CD4-positive, alpha-beta T cell (primary cell): Measurements from ENCODE around the gene PAIP1. TPM values are rescaled to one million over a fixed set of nuclear protein-coding genes. Genes with fewer than 3 reads are reported as not detected.

Experiments
- ATAC-seq: fragments of 200-7000 bp; cut with Tn5 transposase; one replicate; pipeline ENCODE4 v1.10.0; 2022; ENCODE audit warnings: mild to moderate bottlenecking; ENCODE audit not compliant: poor library complexity
- CTCF ChIA-PET: fragments of 350-600 bp; sonication (Branson Sonifier 250); formaldehyde crosslinking; loops from one replicate; lab custom pipeline; 2021; ENCODE audit warnings: antibody characterized with exemption, inconsistent platforms; lab: Charles Lee
- POLR2A ChIA-PET: fragments of 350-600 bp; sonication (Branson Sonifier 250); formaldehyde crosslinking; loops from one replicate; lab custom pipeline; 2021; ENCODE audit warnings: antibody characterized with exemption, inconsistent platforms; lab: Charles Lee
- DNase-seq, 14 experiments: peaks; one replicate each; pipeline ENCODE4 v3.0.0-alpha.2; 2013 to 2020; ENCODE audit warnings: mixed read lengths in 2 of 14
- H3K27ac ChIP-seq, 2 donors: one replicate each; pipeline versions ENCODE4 v1.5.1 to v1.7.0; 2013; ENCODE audit warnings: low read length in 2 of 2, low read depth in 1 of 2, mild to moderate bottlenecking in 1 of 2
- H3K27me3 ChIP-seq, 2 experiments: 1 replicate in 1 of 2; 2 replicates in 1 of 2; pipeline versions ENCODE4 v1.6.1 to v1.7.0; 2013; ENCODE audit warnings: low read length in 2 of 2, control low read depth in 1 of 2, mild to moderate bottlenecking in 1 of 2, moderate library complexity in 1 of 2; ENCODE audit not compliant: insufficient read depth in 2 of 2, control insufficient read depth in 1 of 2
- H3K36me3 ChIP-seq: one replicate; pipeline ENCODE4 v1.6.1; 2013; ENCODE audit warnings: low read length, control low read depth; ENCODE audit not compliant: insufficient read depth
- H3K4me1 ChIP-seq: one replicate; pipeline ENCODE4 v1.6.1; 2013; ENCODE audit warnings: low read length, control low read depth; ENCODE audit not compliant: insufficient read depth
- H3K4me3 ChIP-seq: one replicate; pipeline ENCODE4 v1.5.1; 2013; ENCODE audit warnings: mild to moderate bottlenecking, low read length, moderate library complexity
- H3K9me3 ChIP-seq, 2 experiments: 1 replicate in 1 of 2; 2 replicates in 1 of 2; pipeline versions ENCODE4 v1.6.1 to v1.7.0; 2013; ENCODE audit warnings: low read length in 2 of 2, mild to moderate bottlenecking in 2 of 2, control low read depth in 1 of 2, moderate library complexity in 1 of 2; ENCODE audit not compliant: control insufficient read depth in 1 of 2, insufficient read depth in 1 of 2
- H3K27ac Mint-ChIP-seq: one replicate; pipeline ENCODE4 v1.8.0; 2020; ENCODE audit warnings: mixed read lengths
- H3K27me3 Mint-ChIP-seq: one replicate; pipeline ENCODE4 v1.8.0; 2021; ENCODE audit warnings: mixed read lengths
- H3K36me3 Mint-ChIP-seq: one replicate; pipeline ENCODE4 v1.8.0; 2021; ENCODE audit warnings: low read depth, mixed read lengths
- H3K4me1 Mint-ChIP-seq: one replicate; pipeline ENCODE4 v1.8.0; 2021; ENCODE audit warnings: low read depth, mixed read lengths
- H3K4me3 Mint-ChIP-seq: one replicate; pipeline ENCODE4 v1.8.0; 2020; ENCODE audit warnings: mild to moderate bottlenecking, mixed read lengths
- H3K9me3 Mint-ChIP-seq: one replicate; pipeline ENCODE4 v1.8.0; 2020; ENCODE audit warnings: mixed read lengths
- intact Hi-C, 2 experiments: fragments of 100-400 bp; cut with DNase I in 1 of 2; cut with micrococcal nuclease in 1 of 2; formaldehyde crosslinking; loops; one replicate each; pipeline versions ENCODE4 v1.15.1 to v1.9.0; 2023 to 2025; cut with DNase I, micrococcal nuclease
- total RNA-seq, 174 experiments: library from RNA in 2 of 174; stranded (reverse) in 2 of 174; gene quantifications; one replicate each; pipeline ENCODE4 v1.2.3 and lab custom pipeline; 2021 to 2026
- TF ChIP-seq, protein P1 (sequence below): fragments of 200-600 bp; IDR thresholded peaks from one replicate; pipeline ENCODE4 v1.8.0; 2022; ENCODE audit warnings: antibody characterized with exemption, mild to moderate bottlenecking

Gene PAIP1
- total RNA-seq, 2 experiments from 2014 or later: 33.9 to 35.1 TPM

DNA sequence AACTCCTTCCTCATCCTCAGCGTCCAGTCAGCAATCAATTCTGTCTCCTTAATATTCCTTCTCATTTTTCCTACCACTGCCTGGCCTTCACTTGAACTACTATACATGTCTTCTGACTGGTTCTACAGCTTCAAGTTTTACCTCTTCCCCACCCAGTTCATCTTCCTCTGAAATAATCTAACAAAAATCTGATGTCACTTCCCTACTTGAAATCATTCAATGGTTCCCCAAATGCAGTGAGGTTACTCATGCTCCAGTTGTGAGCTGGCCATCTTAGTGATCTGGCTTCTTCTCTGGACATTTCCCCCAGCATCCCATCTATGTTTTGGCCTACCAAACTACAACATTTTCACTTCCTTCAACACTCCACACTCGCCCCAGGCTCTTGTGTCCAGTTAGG lies 58.3 kb downstream of the PAIP1 start:
- Histone ChIP-seq H3K9me3 (no peaks in the 10 kb centered on the region), H3K27ac (no peak overlapping the region), H3K36me3 (no peaks in the 10 kb centered on the region), H3K27me3 (no peaks in the 10 kb centered on the region), H3K4me1 (no peaks in the 10 kb centered on the region), H3K4me3 (no peak overlapping the region)
- Mint-ChIP-seq H3K4me1 (no peaks in the 10 kb centered on the region), H3K27me3 (no peaks in the 10 kb centered on the region), H3K4me3 (no peak overlapping the region), H3K27ac (no peak overlapping the region), H3K36me3 (peaks cover 12% of the 10 kb centered on the region), H3K9me3 (no peaks in the 10 kb centered on the region)
- ATAC-seq (no peak), DNase-seq (no peak)
- POLR2A ChIA-PET: interaction anchor here (1.8 kb wide), 1 partner anchor 14 kb away, joined by 8 read pairs; the partner anchor contains the start of gene TMEM267
- intact Hi-C loops: no loop called here
- TF ChIP-seq, protein P1, sequence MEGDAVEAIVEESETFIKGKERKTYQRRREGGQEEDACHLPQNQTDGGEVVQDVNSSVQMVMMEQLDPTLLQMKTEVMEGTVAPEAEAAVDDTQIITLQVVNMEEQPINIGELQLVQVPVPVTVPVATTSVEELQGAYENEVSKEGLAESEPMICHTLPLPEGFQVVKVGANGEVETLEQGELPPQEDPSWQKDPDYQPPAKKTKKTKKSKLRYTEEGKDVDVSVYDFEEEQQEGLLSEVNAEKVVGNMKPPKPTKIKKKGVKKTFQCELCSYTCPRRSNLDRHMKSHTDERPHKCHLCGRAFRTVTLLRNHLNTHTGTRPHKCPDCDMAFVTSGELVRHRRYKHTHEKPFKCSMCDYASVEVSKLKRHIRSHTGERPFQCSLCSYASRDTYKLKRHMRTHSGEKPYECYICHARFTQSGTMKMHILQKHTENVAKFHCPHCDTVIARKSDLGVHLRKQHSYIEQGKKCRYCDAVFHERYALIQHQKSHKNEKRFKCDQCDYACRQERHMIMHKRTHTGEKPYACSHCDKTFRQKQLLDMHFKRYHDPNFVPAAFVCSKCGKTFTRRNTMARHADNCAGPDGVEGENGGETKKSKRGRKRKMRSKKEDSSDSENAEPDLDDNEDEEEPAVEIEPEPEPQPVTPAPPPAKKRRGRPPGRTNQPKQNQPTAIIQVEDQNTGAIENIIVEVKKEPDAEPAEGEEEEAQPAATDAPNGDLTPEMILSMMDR: no peak
- CTCF ChIA-PET: no interaction called here

GRCh38 chr5:43497311-43498104 lies 59.4 kb downstream of the PAIP1 start:
- no peak for ATAC-seq
- CTCF ChIA-PET: interaction anchor here (1.4 kb wide), 1 partner anchor 13 kb away, joined by 6 read pairs; the partner anchor contains the start of gene TMEM267
- peaks cover 3% of the 10 kb centered on the region for H3K36me3 Mint-ChIP-seq

GRCh38 chr5:43491326-43491725 lies 65.6 kb downstream of the PAIP1 start:
- intact Hi-C loops: no loop called here
- H3K9me3 ChIP-seq: no peaks in the 10 kb centered on the region
- POLR2A ChIA-PET: interaction anchor here (2.1 kb wide), 1 partner anchor 7 kb away, joined by 12 read pairs; the partner anchor contains the start of gene TMEM267
- no peaks in the 10 kb centered on the region for H3K9me3 Mint-ChIP-seq
- H3K4me3 Mint-ChIP-seq: no peak overlapping the region
- H3K27ac Mint-ChIP-seq: no peak overlapping the region
- no peaks in the 10 kb centered on the region for H3K27me3 Mint-ChIP-seq
- CTCF ChIA-PET: no interaction called here
- H3K27ac ChIP-seq: no peak overlapping the region
- H3K4me3 ChIP-seq: no peak overlapping the region
- TF ChIP-seq, protein P1: no peak
- peaks cover under 1% of the 10 kb centered on the region for H3K4me1 ChIP-seq
- peaks cover under 1% of the 10 kb centered on the region for H3K4me1 Mint-ChIP-seq
- DNase-seq: no peak
- no peak for ATAC-seq
- no peaks in the 10 kb centered on the region for H3K36me3 Mint-ChIP-seq
- H3K27me3 ChIP-seq: no peaks in the 10 kb centered on the region
- no peaks in the 10 kb centered on the region for H3K36me3 ChIP-seq

More at GRCh38 chr5:43497311-43498104, 59.4 kb downstream of the PAIP1 start:
- Histone ChIP-seq H3K36me3 (no peaks in the 10 kb centered on the region), H3K9me3 (no peaks in the 10 kb centered on the region), H3K27ac (no peak overlapping the region), H3K4me1 (no peaks in the 10 kb centered on the region), H3K4me3 (no peak overlapping the region), H3K27me3 (no peaks in the 10 kb centered on the region)
- H3K27ac Mint-ChIP-seq: no peak overlapping the region
- H3K4me3 Mint-ChIP-seq: no peak overlapping the region
- intact Hi-C loops: no loop called here
- peak in 1 of 14 experiments; percentile 33 for DNase-seq
- H3K9me3 Mint-ChIP-seq: no peaks in the 10 kb centered on the region
- H3K4me1 Mint-ChIP-seq: no peaks in the 10 kb centered on the region
- POLR2A ChIA-PET: interaction anchor here (1.6 to 1.8 kb wide), 2 partner anchors 13 kb away, joined by 8 read pairs; partner anchors contain the start of gene TMEM267
- TF ChIP-seq, protein P1: no peak
- H3K27me3 Mint-ChIP-seq: no peaks in the 10 kb centered on the region
